ENCODE measurements around the gene SLC22A23. TPM values are rescaled to one million over a fixed set of nuclear protein-coding genes. Genes with fewer than 3 reads are reported as not detected.

SLC22A23 gene
- total RNA-seq, 1 donor from 2014 or later, result 3.6 TPM

DNA sequence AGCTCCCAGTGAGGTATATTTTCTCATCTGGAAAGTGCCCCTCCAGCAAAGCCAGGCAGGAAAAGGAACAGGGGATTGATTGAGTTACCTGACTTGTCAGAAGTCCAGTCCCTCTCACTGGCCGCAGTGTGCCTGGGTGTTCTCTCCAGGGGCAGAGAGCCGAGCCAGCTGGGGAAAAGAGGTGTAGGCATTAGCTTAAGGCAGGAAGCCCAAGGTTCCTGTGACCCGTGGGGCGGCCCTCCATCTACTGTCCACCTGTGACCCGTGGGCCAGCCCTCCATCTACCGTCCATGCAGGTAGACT is 195.4 kb downstream of the SLC22A23 start:
- peaks cover 2% of the 10 kb centered on the region for H3K27me3 ChIP-seq (ENCODE audit: control insufficient read depth, insufficient read depth, low read length)
- peaks cover 3% of the 10 kb centered on the region for H3K36me3 ChIP-seq (ENCODE audit: control insufficient read depth, insufficient read depth, low read length)
- H3K4me3 ChIP-seq (ENCODE audit: low read depth, low read length), result no peak overlapping the region
- TF ChIP-seq, protein P1, sequence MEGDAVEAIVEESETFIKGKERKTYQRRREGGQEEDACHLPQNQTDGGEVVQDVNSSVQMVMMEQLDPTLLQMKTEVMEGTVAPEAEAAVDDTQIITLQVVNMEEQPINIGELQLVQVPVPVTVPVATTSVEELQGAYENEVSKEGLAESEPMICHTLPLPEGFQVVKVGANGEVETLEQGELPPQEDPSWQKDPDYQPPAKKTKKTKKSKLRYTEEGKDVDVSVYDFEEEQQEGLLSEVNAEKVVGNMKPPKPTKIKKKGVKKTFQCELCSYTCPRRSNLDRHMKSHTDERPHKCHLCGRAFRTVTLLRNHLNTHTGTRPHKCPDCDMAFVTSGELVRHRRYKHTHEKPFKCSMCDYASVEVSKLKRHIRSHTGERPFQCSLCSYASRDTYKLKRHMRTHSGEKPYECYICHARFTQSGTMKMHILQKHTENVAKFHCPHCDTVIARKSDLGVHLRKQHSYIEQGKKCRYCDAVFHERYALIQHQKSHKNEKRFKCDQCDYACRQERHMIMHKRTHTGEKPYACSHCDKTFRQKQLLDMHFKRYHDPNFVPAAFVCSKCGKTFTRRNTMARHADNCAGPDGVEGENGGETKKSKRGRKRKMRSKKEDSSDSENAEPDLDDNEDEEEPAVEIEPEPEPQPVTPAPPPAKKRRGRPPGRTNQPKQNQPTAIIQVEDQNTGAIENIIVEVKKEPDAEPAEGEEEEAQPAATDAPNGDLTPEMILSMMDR (IDR thresholded peaks at IDR 0.05; ENCODE audit: insufficient read depth, low read length, poor library complexity, severe bottlenecking), result no peak
- no peak for DNase-seq (ENCODE audit: low read depth)

DNA sequence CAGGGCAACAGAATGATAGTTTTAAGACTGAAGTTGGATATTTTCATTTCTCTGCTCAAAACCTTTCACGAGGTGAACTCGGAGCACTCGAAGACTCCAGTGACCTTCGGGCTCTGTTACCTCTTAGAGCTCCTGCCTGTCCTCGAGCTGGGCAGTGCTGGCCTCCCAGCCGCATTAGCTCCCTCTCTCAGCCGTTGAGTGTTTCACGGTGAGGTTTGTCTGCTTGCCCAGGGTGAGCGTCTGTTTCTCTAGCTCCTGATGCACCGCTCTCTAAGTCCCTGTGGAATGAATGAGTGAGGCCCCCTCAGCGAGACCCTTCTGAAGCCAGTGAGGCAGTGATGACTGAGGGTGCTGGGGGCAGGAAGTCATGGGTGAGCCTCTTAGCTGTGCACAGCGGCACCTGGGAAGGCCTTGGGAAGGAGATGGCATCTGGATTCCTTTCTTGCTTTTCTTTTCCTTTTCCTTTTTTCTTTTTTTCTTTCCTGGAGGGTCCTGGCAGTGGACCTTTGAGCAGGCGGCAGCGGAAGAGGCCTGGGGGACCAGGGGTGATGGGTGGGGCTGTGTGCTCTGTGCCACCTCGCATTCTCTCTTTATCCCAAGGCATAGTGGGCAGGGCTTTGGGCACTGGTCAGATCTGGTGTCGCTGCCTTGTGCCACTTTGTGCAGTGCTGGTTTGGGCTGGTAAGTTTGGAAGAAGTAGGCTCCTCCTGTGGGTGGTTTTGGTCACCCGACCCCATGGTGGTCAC is 195.9 kb downstream of the SLC22A23 start:
- DNase-seq (ENCODE audit: low read depth), result no peak
- H3K4me3 ChIP-seq (ENCODE audit: low read depth, low read length), result no peak overlapping the region
- TF ChIP-seq, protein P1 (IDR thresholded peaks at IDR 0.05; ENCODE audit: insufficient read depth, low read length, poor library complexity, severe bottlenecking), result no peak

DNA sequence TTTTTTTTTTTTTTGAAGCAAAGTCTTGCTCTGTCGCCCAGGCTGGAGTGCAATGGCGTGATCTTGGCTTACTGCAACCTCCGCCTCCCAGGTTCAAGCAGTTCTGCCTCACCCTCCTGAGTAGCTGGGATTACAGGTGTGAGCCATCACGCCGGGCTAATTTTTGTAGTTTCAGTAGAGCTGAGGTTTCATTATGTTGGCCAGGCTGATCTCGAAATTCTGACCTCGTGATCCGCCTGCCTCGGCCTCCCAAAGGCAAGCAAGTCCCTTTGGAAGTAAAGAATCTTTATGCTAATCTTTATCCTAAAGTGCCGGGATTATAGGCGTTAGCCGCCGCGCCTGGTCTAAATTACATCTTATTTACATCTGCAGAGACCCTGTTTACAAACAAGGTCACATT is 196.6 kb downstream of the SLC22A23 start:
- TF ChIP-seq, protein P1 (IDR thresholded peaks at IDR 0.05; ENCODE audit: insufficient read depth, low read length, poor library complexity, severe bottlenecking), result no peak
- no peak for DNase-seq (ENCODE audit: low read depth)
- Histone ChIP-seq H3K36me3 (ENCODE audit: control insufficient read depth, insufficient read depth, low read length) (peaks cover 3% of the 10 kb centered on the region), H3K27me3 (ENCODE audit: control insufficient read depth, insufficient read depth, low read length) (peaks cover 2% of the 10 kb centered on the region), H3K4me3 (ENCODE audit: low read depth, low read length) (no peak overlapping the region)

More for the DNA sequence above, 195.9 kb downstream of the SLC22A23 start:
- peaks cover 3% of the 10 kb centered on the region for H3K36me3 ChIP-seq (ENCODE audit: control insufficient read depth, insufficient read depth, low read length)
- peaks cover 2% of the 10 kb centered on the region for H3K27me3 ChIP-seq (ENCODE audit: control insufficient read depth, insufficient read depth, low read length)

GRCh38 chr6:3259491-3259958 is 197.3 kb downstream of the SLC22A23 start:
- TF ChIP-seq, protein P1 (IDR thresholded peaks at IDR 0.05; ENCODE audit: insufficient read depth, low read length, poor library complexity, severe bottlenecking), result peak; percentile 1
- peaks cover 2% of the 10 kb centered on the region for H3K27me3 ChIP-seq (ENCODE audit: control insufficient read depth, insufficient read depth, low read length)
- DNase-seq (ENCODE audit: low read depth), result no peak
- peaks cover 3% of the 10 kb centered on the region for H3K36me3 ChIP-seq (ENCODE audit: control insufficient read depth, insufficient read depth, low read length)
- H3K4me3 ChIP-seq (ENCODE audit: low read depth, low read length), result peak overlapping the region; percentile 79

- Histone ChIP-seq H3K27me3 (ENCODE audit: control insufficient read depth, insufficient read depth, low read length) (peaks cover 2% of the 10 kb centered on the region), H3K36me3 (ENCODE audit: control insufficient read depth, insufficient read depth, low read length) (peaks cover 3% of the 10 kb centered on the region), H3K4me3 (ENCODE audit: low read depth, low read length) (peak within 1 kb of the TSS; percentile 79)
- TF ChIP-seq, protein P1 (IDR thresholded peaks at IDR 0.05; ENCODE audit: insufficient read depth, low read length, poor library complexity, severe bottlenecking), result no peak
- DNase-seq (ENCODE audit: low read depth), result no peak
Measured at GRCh38 chr6:3258720-3259490, 197.9 kb downstream of the SLC22A23 start, which contains the start of gene PSMG4. Gene PSMG4 (plus strand): TSS chr6:3258947. CDS start chr6:3259023, 76 bp downstream.
